ENCODE measurements around the gene SCMH1. TPM values are rescaled to one million over a fixed set of nuclear protein-coding genes. Genes with fewer than 3 reads are reported as not detected.

SCMH1 gene
- total and polyA plus RNA-seq, 11 donors = 36.0 to 56.2 (median 43.0) TPM

DNA sequence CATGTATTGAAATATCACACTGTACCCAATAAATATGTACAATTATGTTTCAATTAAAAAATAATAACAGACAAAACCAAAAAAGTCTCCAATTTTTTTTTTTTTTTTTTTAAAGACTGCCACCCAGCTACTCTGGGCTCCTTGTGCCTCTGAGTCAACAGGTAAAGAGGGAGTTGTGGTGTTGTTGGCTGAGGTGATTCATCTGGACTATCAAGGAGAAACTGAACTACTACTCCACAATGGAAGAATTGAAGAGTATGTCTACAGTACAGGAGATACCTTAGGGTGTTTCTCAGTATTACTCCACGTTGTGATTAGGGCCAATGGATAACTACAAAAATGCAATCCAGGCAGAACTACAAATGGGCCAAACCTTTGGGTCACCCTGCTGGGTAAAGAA, 67.9 kb downstream of the SCMH1 start:
- ATAC-seq (no peak), DNase-seq (no peak)
- Histone ChIP-seq H3K9me3 (peaks cover 0 to 13% (median 0%) of the 10 kb centered on the region in 12 donors), H3K27ac (no peak overlapping the region), H3K27me3 (no peaks in the 10 kb centered on the region), H3K36me3 (peaks cover 0 to 5% (median 0%) of the 10 kb centered on the region in 9 donors), H3K4me1 (no peaks in the 10 kb centered on the region), H3K4me3 (no peak overlapping the region)
- intact Hi-C loops (cut with DNase I) = no loop called here
- TF ChIP-seq POLR2A (IDR thresholded peaks at IDR 0.05) = no peak
- no peak for TF ChIP-seq CTCF (IDR thresholded peaks at IDR 0.05)
- WGBS, 4 donors = 86 to 95% (median 90%) methylated on average over 1 of the region's 1 CpG

- DNase-seq (no peak), ATAC-seq (no peak)
- TF ChIP-seq POLR2A (IDR thresholded peaks at IDR 0.05) (no peak), CTCF (IDR thresholded peaks at IDR 0.05) (no peak)
- no peak overlapping the region for H3K4me3 ChIP-seq
- no peaks in the 10 kb centered on the region for H3K4me1 ChIP-seq
- H3K9me3 ChIP-seq = peaks cover 0 to 15% (median 1%) of the 10 kb centered on the region in 12 donors
- no peak overlapping the region for H3K27ac ChIP-seq
- no peaks in the 10 kb centered on the region for H3K27me3 ChIP-seq
- peaks cover 0 to 5% (median 0%) of the 10 kb centered on the region in 9 donors for H3K36me3 ChIP-seq
- intact Hi-C loops (cut with DNase I) = no loop called here
Observed at GRCh38 chr1:41173651-41174050, 68.5 kb downstream of the SCMH1 start.

- H3K36me3 ChIP-seq = peaks cover 0 to 2% (median 0%) of the 10 kb centered on the region in 9 donors
- no peaks in the 10 kb centered on the region for H3K4me1 ChIP-seq
- DNase-seq (no peak), ATAC-seq (no peak)
- H3K27ac ChIP-seq = no peak overlapping the region
- TF ChIP-seq POLR2A (IDR thresholded peaks at IDR 0.05) (no peak), CTCF (IDR thresholded peaks at IDR 0.05) (no peak)
- WGBS, 4 donors = 41 to 92% (median 50%) methylated on average over 1 of the region's 1 CpG
- intact Hi-C loops (cut with DNase I) = no loop called here
- H3K27me3 ChIP-seq = no peaks in the 10 kb centered on the region
- no peak overlapping the region for H3K4me3 ChIP-seq
- peaks cover 0 to 25% (median 9%) of the 10 kb centered on the region in 12 donors for H3K9me3 ChIP-seq
Observed at GRCh38 chr1:41171266-41171874, 70.7 kb downstream of the SCMH1 start.

GRCh38 chr1:41169799-41170180, 72.3 kb downstream of the SCMH1 start:
- Histone ChIP-seq H3K4me1 (no peaks in the 10 kb centered on the region), H3K27me3 (no peaks in the 10 kb centered on the region), H3K36me3 (no peaks in the 10 kb centered on the region), H3K27ac (no peak overlapping the region), H3K9me3 (peaks cover 0 to 19% (median 8%) of the 10 kb centered on the region in 12 donors), H3K4me3 (no peak overlapping the region)
- WGBS, 4 donors = 91 to 99% (median 98%) methylated on average over 3 of the region's 3 CpGs
- intact Hi-C loops (cut with DNase I) = no loop called here
- ATAC-seq (no peak), DNase-seq (no peak)
- no peak for TF ChIP-seq POLR2A (IDR thresholded peaks at IDR 0.05)
- TF ChIP-seq CTCF (IDR thresholded peaks at IDR 0.05) = no peak
